Transverse colon (tissue), 4 donors: ENCODE results near the gene KDM3A. TPM values are rescaled to one million over a fixed set of nuclear protein-coding genes. Genes with fewer than 3 reads are reported as not detected.

Experiments
- DNase-seq: peaks from one replicate; pipeline ENCODE4 v3.0.0-alpha.2; 2019
- H3K27ac ChIP-seq, 4 donors: fragments of 200-600 bp; sonication (generic); 2 replicates each; pipeline ENCODE4 v1.5.1; 2016 to 2018; ENCODE audit warnings: inconsistent platforms in 4 of 4
- H3K27me3 ChIP-seq: fragments of 200-600 bp; sonication (generic); 2 replicates; pipeline ENCODE4 v1.5.1; 2017; ENCODE audit warnings: inconsistent platforms
- H3K36me3 ChIP-seq, 4 donors: fragments of 200-600 bp; sonication (generic); 2 replicates each; pipeline ENCODE4 v1.5.1; 2017 to 2019; ENCODE audit warnings: inconsistent platforms in 4 of 4
- H3K4me1 ChIP-seq, 4 donors: fragments of 200-600 bp; sonication (generic); 2 replicates each; pipeline ENCODE4 v1.5.1; 2017 to 2020; ENCODE audit warnings: inconsistent platforms in 4 of 4
- H3K4me3 ChIP-seq, 4 donors: fragments of 200-600 bp; sonication (generic); 1 replicate in 1 of 4; 2 replicates in 3 of 4; pipeline versions ENCODE4 v1.5.1 to v1.6.1; 2017 to 2019; ENCODE audit warnings: inconsistent platforms in 4 of 4
- H3K9me3 ChIP-seq, 2 donors: fragments of 200-600 bp; sonication (generic); 2 replicates each; pipeline ENCODE4 v1.5.1; 2017 to 2019; ENCODE audit warnings: inconsistent platforms in 2 of 2
- CTCF ChIP-seq, 5 experiments: fragments of 200-600 bp in 3 of 5; fragments of 450-650 bp in 2 of 5; sonication (generic) in 3 of 5; IDR thresholded peaks; 1 replicate in 2 of 5; 2 replicates in 3 of 5; pipeline ENCODE4 v1.5.1; 2016 to 2017; ENCODE audit warnings: antibody characterized with exemption in 5 of 5, inconsistent platforms in 3 of 5, mild to moderate bottlenecking in 2 of 5, moderate library complexity in 1 of 5
- EP300 ChIP-seq: sonication (generic); formaldehyde crosslinking; IDR thresholded peaks from one replicate; pipeline ENCODE4 v1.6.1; 2017; ENCODE audit warnings: antibody characterized with exemption, low read depth
- POLR2A ChIP-seq: fragments of 450-650 bp; IDR thresholded peaks from one replicate; pipeline ENCODE4 v1.6.1; 2016; ENCODE audit warnings: antibody characterized with exemption, mild to moderate bottlenecking, moderate library complexity
- POLR2AphosphoS5 ChIP-seq, 3 donors: sonication (generic); formaldehyde crosslinking; IDR thresholded peaks; one replicate each; pipeline ENCODE4 v1.6.1; 2016; ENCODE audit warnings: antibody characterized with exemption in 3 of 3
- WGBS, 2 donors: methylation state at CpG; one replicate each; pipeline ENCODE4 v1.1.5; 2018; ENCODE audit warnings: low coverage in 1 of 2; 5-methylcytosine and 5-hydroxymethylcytosine counted together
- in situ Hi-C, 4 donors: fragments of 200-750 bp; cut with MboI; loops; one replicate each; pipeline versions ENCODE4 v1.15.0 to v1.15.1; 2017; ENCODE audit warnings: low sequenced_read_pairs in 3 of 4, low pct_ligation_motif_present in 1 of 4, low pct_unique_long_range_greater_than_20kb in 1 of 4
- intact Hi-C: fragments of 100-400 bp; cut with DNase I; formaldehyde crosslinking; loops from one replicate; pipeline ENCODE4 v1.15.1; 2023; ENCODE audit warnings: low total_unique reads
- total RNA-seq, 4 donors: library from RNA; depleted of rRNA; stranded (reverse); fragments of >200 nt; gene quantifications; one replicate each; pipeline ENCODE4 v1.1.0, GENCODE V29; 2016

Gene KDM3A
- total RNA-seq, 4 donors from 2014 or later: 40.4 to 173 (median 55.0) TPM

- no peaks in the 10 kb centered on the region for H3K4me1 ChIP-seq
- intact Hi-C loops (no loop called here), in situ Hi-C loops (no loop called here)
Measured at GRCh38 chr2:86429335-86429734, 11.8 kb upstream of the KDM3A start.

GRCh38 chr2:86430368-86430767 is 10.8 kb upstream of the KDM3A start:
- no peak overlapping the region for H3K27ac ChIP-seq
- in situ Hi-C loops: no loop called here
- peaks cover 3% of the 10 kb centered on the region for H3K27me3 ChIP-seq
- H3K4me3 ChIP-seq: no peak overlapping the region
- DNase-seq: no peak
- no peaks in the 10 kb centered on the region for H3K36me3 ChIP-seq
- no peaks in the 10 kb centered on the region for H3K4me1 ChIP-seq
- intact Hi-C loops: no loop called here
- TF ChIP-seq CTCF (IDR thresholded peaks at IDR 0.05): no peak
- TF ChIP-seq POLR2AphosphoS5 (IDR thresholded peaks at IDR 0.05): no peak
- TF ChIP-seq POLR2A: no peak
- peaks cover 7 to 12% of the 10 kb centered on the region in 2 donors for H3K9me3 ChIP-seq
- WGBS, 2 donors: 90 to 100% methylated on average over 1 of the region's 1 CpG

More at GRCh38 chr2:86429335-86429734, 11.8 kb upstream of the KDM3A start:
- TF ChIP-seq POLR2A (no peak), POLR2AphosphoS5 (IDR thresholded peaks at IDR 0.05) (no peak), EP300 (no peak), CTCF (IDR thresholded peaks at IDR 0.05) (no peak)
- H3K9me3 ChIP-seq: peaks cover 7 to 12% of the 10 kb centered on the region in 2 donors
- H3K36me3 ChIP-seq: no peaks in the 10 kb centered on the region
- DNase-seq: no peak
- WGBS, 2 donors: 80% methylated on average over 1 of the region's 1 CpG; no CpG with 5 or more reads in 1 of the 2 donors
- no peak overlapping the region for H3K4me3 ChIP-seq
- peaks cover 13% of the 10 kb centered on the region for H3K27me3 ChIP-seq
- no peak overlapping the region for H3K27ac ChIP-seq

GRCh38 chr2:86433137-86433536 is 8.0 kb upstream of the KDM3A start:
- H3K4me1 ChIP-seq: no peaks in the 10 kb centered on the region
- H3K4me3 ChIP-seq: no peak overlapping the region
- H3K9me3 ChIP-seq: peaks cover 7 to 15% of the 10 kb centered on the region in 2 donors
- no peak overlapping the region for H3K27ac ChIP-seq
- H3K36me3 ChIP-seq: no peaks in the 10 kb centered on the region
- 84% methylated on average over 1 of the region's 1 CpG; no CpG with 5 or more reads in 1 of the 2 donors for WGBS, 2 donors
- H3K27me3 ChIP-seq: no peaks in the 10 kb centered on the region
- TF ChIP-seq POLR2A: no peak
- no peak for TF ChIP-seq CTCF (IDR thresholded peaks at IDR 0.05)
- no peak for TF ChIP-seq POLR2AphosphoS5 (IDR thresholded peaks at IDR 0.05)
- no peak for TF ChIP-seq EP300
- in situ Hi-C loops (no loop called here), intact Hi-C loops (no loop called here)
- DNase-seq: no peak

- in situ Hi-C loops (no loop called here), intact Hi-C loops (no loop called here)
- no peak overlapping the region for H3K4me3 ChIP-seq
- TF ChIP-seq CTCF (IDR thresholded peaks at IDR 0.05) (no peak), EP300 (no peak), POLR2A (no peak), POLR2AphosphoS5 (IDR thresholded peaks at IDR 0.05) (no peak)
- H3K27ac ChIP-seq: no peak overlapping the region
- H3K27me3 ChIP-seq: no peaks in the 10 kb centered on the region
- no peak for DNase-seq
- H3K4me1 ChIP-seq: no peaks in the 10 kb centered on the region
- no peaks in the 10 kb centered on the region for H3K36me3 ChIP-seq
- H3K9me3 ChIP-seq: peaks cover 15 to 26% of the 10 kb centered on the region in 2 donors
Measured at GRCh38 chr2:86434290-86434689, 6.9 kb upstream of the KDM3A start.
